ENCODE data around the gene TMEM45B.
"Not testable (repeated sequence)": the region's sequence is repeated elsewhere in the genome, so short reads cannot be mapped to it uniquely, and the experiment has no call there.

- TF ChIP-seq SMC3 (IDR thresholded peaks at IDR 0.05); CTCF (IDR thresholded peaks at IDR 0.05); CEBPB (IDR thresholded peaks at IDR 0.05); JUNB (IDR thresholded peaks at IDR 0.05); FOXS1 (CRISPR knock-in tag; IDR thresholded peaks at IDR 0.05); JUN (IDR thresholded peaks at IDR 0.05): not testable (repeated sequence)
These were observed 17.6 kb downstream of the TMEM45B start for GRCh38 chr11:129833260-129833659.
